A673 (cell line): ENCODE results near the gene IL36B. TPM values are rescaled to one million over a fixed set of nuclear protein-coding genes. Genes with fewer than 3 reads are reported as not detected.

ENCODE experiments used
- BruUV-seq: library from RNA; stranded (reverse); fragments of 400-500 nt; replicated peaks from 2 replicates; lab custom pipeline; 2021; lab: Mats Ljungman, UMichigan
- CTCF ChIA-PET: fragments of 300-600 bp; sonication (Branson Sonifier 250); formaldehyde crosslinking; loops from one replicate; lab custom pipeline; 2022; ENCODE audit warnings: antibody characterized with exemption; lab: Charles Lee
- POLR2A ChIA-PET: fragments of 300-600 bp; sonication (Branson Sonifier 250); formaldehyde crosslinking; loops from one replicate; lab custom pipeline; 2022; ENCODE audit warnings: antibody characterized with exemption; ENCODE audit not compliant: low non-redundant PET; lab: Charles Lee
- DNase-seq: peaks from one replicate; pipeline ENCODE4 v3.0.0-alpha.2; 2015; ENCODE audit warnings: low spot score
- H3K27ac ChIP-seq: fragments of 200-600 bp; sonication (generic); 2 replicates; pipeline ENCODE4 v1.5.1; 2016; ENCODE audit warnings: mixed run types, low read depth, mild to moderate bottlenecking, mixed read lengths, antibody characterized with exemption, low read length; ENCODE audit not compliant: poor library complexity, severe bottlenecking
- H3K27me3 ChIP-seq: fragments of 200-600 bp; sonication (generic); replicated peaks from 2 replicates; pipeline ENCODE4 v1.6.1; 2017; ENCODE audit warnings: mixed run types, low read depth, mild to moderate bottlenecking, mixed read lengths, antibody characterized with exemption, low read length; ENCODE audit not compliant: insufficient read depth, poor library complexity
- H3K36me3 ChIP-seq: fragments of 200-600 bp; sonication (generic); 2 replicates; pipeline ENCODE4 v1.6.1; 2016; ENCODE audit warnings: mixed run types, mild to moderate bottlenecking, mixed read lengths, antibody characterized with exemption, low read length; ENCODE audit not compliant: insufficient read depth, poor library complexity, severe bottlenecking
- H3K4me1 ChIP-seq: fragments of 200-600 bp; sonication (generic); 2 replicates; pipeline ENCODE4 v1.6.1; 2017; ENCODE audit warnings: mixed run types, mild to moderate bottlenecking, mixed read lengths, antibody characterized with exemption, low read length; ENCODE audit not compliant: insufficient read depth, poor library complexity, severe bottlenecking
- H3K4me3 ChIP-seq: fragments of 200-600 bp; sonication (generic); 2 replicates; pipeline ENCODE4 v1.5.1; 2016; ENCODE audit warnings: low read depth, mixed run types, mild to moderate bottlenecking, mixed read lengths, low read length; ENCODE audit not compliant: poor library complexity, severe bottlenecking
- H3K9me3 ChIP-seq: fragments of 200-600 bp; sonication (generic); 2 replicates; pipeline ENCODE4 v1.6.1; 2016; ENCODE audit warnings: mixed run types, low read depth, mild to moderate bottlenecking, mixed read lengths, antibody characterized with exemption, low read length; ENCODE audit not compliant: poor library complexity, severe bottlenecking
- EZH2 ChIP-seq: fragments of 200-600 bp; sonication (generic); IDR thresholded peaks from 2 replicates; pipeline ENCODE4 v1.6.1; 2017; ENCODE audit warnings: borderline replicate concordance, low read depth, mild to moderate bottlenecking, mixed read lengths, antibody characterized with exemption, low read length; ENCODE audit not compliant: poor library complexity, severe bottlenecking
- intact Hi-C: fragments of 100-400 bp; cut with micrococcal nuclease; formaldehyde crosslinking; loops from one replicate; pipeline ENCODE4 v1.10.0; 2022; ENCODE audit not compliant: unreplicated experiment
- total RNA-seq: library from RNA; stranded (reverse); gene quantifications from 2 replicates; pipeline ENCODE4 v1.2.3, GENCODE V29; 2021
- TF ChIP-seq, protein P1 (sequence below): fragments of 300-800, 200-600 bp; sonication (generic); conservative IDR thresholded peaks from 2 replicates; pipeline ENCODE4 v1.5.1; 2017; ENCODE audit warnings: low read depth, mild to moderate bottlenecking, antibody characterized with exemption, low read length, moderate library complexity, mixed read lengths

IL36B gene
- total RNA-seq, 1 experiment from 2014 or later = not detected

DNA sequence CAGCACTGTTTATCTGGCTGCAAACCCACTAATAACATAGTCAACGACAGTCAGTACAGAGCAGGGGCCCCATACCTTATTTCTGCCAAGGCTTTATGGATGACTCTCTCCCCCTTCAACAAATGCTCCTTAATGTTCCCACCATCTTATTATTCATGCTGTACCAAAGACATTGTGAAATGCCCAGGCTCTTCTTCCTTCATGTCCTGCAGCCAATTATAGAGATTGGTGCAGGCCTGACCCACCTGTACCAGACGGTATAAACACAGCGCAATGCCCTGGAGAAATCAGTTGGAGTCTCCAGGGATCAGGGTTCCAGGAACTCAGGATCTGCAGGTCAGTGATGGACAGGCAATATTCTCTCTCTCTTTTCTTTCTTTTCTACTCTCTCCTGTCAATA, 15.0 kb upstream of the IL36B start, which contains the start of gene IL1F10:
IL1F10 (plus strand) TSS at position 290 of the 400 bp plus-strand sequence. CDS start 4,769 bp downstream, outside the sequence.
- Histone ChIP-seq H3K27me3 (peaks cover 6% of the 10 kb centered on the region), H3K4me3 (no peak within 1 kb of the TSS), H3K9me3 (no peaks in the 10 kb centered on the region), H3K36me3 (no peaks in the 10 kb centered on the region), H3K4me1 (no peaks in the 10 kb centered on the region), H3K27ac (no peak within 1 kb of the TSS)
- TF ChIP-seq EZH2 = no peak
- TF ChIP-seq, protein P1, sequence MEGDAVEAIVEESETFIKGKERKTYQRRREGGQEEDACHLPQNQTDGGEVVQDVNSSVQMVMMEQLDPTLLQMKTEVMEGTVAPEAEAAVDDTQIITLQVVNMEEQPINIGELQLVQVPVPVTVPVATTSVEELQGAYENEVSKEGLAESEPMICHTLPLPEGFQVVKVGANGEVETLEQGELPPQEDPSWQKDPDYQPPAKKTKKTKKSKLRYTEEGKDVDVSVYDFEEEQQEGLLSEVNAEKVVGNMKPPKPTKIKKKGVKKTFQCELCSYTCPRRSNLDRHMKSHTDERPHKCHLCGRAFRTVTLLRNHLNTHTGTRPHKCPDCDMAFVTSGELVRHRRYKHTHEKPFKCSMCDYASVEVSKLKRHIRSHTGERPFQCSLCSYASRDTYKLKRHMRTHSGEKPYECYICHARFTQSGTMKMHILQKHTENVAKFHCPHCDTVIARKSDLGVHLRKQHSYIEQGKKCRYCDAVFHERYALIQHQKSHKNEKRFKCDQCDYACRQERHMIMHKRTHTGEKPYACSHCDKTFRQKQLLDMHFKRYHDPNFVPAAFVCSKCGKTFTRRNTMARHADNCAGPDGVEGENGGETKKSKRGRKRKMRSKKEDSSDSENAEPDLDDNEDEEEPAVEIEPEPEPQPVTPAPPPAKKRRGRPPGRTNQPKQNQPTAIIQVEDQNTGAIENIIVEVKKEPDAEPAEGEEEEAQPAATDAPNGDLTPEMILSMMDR = no peak
- intact Hi-C loops = no loop called here
- ChIA-PET POLR2A (no interaction called here), CTCF (interaction anchor here (0.7 kb wide), 1 partner anchor 26 kb away, joined by 3 read pairs; no protein-coding TSS in a partner anchor)
- no TSS peak for BruUV-seq
- no peak for DNase-seq

DNA sequence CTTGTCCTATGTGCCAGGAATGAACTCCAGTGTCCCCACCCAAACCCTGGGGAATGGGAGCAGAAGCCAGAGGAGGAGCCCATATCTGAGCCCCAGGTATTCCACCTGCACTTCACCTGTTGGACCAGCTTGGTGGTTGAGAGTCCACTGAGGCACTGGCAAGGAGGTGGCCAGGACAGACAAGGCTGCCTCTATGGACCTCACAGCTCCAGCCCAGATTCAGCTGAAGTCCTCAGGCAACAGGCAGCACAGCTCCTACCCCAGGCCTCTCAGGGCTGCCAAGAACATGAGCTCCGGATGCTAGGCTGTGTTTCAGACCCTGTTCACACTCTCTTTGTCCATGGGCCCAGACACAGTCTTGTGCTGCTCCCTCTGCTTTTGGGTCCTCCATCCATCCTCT, 12.2 kb upstream of the IL36B start:
- CTCF ChIA-PET = interaction anchor here (0.5 kb wide), 1 partner anchor 307 kb away, joined by 3 read pairs; no protein-coding TSS in a partner anchor
- H3K36me3 ChIP-seq = no peaks in the 10 kb centered on the region
- intact Hi-C loops = no loop called here
- no peaks in the 10 kb centered on the region for H3K4me1 ChIP-seq
- no peak overlapping the region for H3K27ac ChIP-seq
- no peak overlapping the region for H3K4me3 ChIP-seq
- peaks cover 6% of the 10 kb centered on the region for H3K27me3 ChIP-seq
- TF ChIP-seq EZH2 = no peak
- TF ChIP-seq, protein P1 = no peak
- no peak for DNase-seq
- POLR2A ChIA-PET = no interaction called here
- BruUV-seq = no TSS peak
- no peaks in the 10 kb centered on the region for H3K9me3 ChIP-seq

DNA sequence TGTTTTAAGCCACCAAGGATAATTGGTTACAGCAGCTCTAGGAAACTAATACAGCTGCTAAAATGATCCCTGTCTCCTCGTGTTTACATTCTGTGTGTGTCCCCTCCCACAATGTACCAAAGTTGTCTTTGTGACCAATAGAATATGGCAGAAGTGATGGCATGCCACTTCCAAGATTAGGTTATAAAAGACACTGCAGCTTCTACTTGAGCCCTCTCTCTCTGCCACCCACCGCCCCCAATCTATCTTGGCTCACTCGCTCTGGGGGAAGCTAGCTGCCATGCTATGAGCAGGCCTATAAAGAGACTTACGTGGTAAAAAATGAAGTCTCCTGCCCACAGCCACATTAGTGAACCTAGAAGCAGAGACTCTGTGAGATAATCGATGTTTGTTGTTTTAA, 11.6 kb upstream of the IL36B start:
- H3K27ac ChIP-seq = no peak overlapping the region
- TF ChIP-seq EZH2 = no peak
- TF ChIP-seq, protein P1 = no peak
- no peak for DNase-seq
- H3K4me3 ChIP-seq = no peak overlapping the region
- BruUV-seq = no TSS peak
- ChIA-PET CTCF (no interaction called here), POLR2A (no interaction called here)
- H3K36me3 ChIP-seq = no peaks in the 10 kb centered on the region
- peaks cover 6% of the 10 kb centered on the region for H3K27me3 ChIP-seq
- no peaks in the 10 kb centered on the region for H3K4me1 ChIP-seq
- no peaks in the 10 kb centered on the region for H3K9me3 ChIP-seq
- intact Hi-C loops = no loop called here
